ENCODE results near the gene CCL18.

- TF ChIP-seq USF2 (IDR thresholded peaks at IDR 0.05; ENCODE audit: borderline replicate concordance, low read depth, low read length) (no peak), CHD4 (IDR thresholded peaks at IDR 0.05) (no peak), CHD2 (IDR thresholded peaks at IDR 0.05; ENCODE audit: borderline replicate concordance, low read depth, low read length) (no peak)
Measured at GRCh38 chr17:36070427-36070826, 6.4 kb downstream of the CCL18 start.

All from GM12878 (cell line).